Measurements from ENCODE around the gene DNAJC7.
"Not testable (repeated sequence)": the region's sequence is repeated elsewhere in the genome, so short reads cannot be mapped to it uniquely, and the experiment has no call there.

Gene DNAJC7

GRCh38 chr17:42010266-42010680 is 7.0 kb downstream of the DNAJC7 start:
- not testable (repeated sequence) for DNase-seq

- no peak for DNase-seq
Observed at GRCh38 chr17:42009170-42009569, 8.1 kb downstream of the DNAJC7 start.

GRCh38 chr17:42005166-42005565 is 12.1 kb downstream of the DNAJC7 start:
- DNase-seq, result no peak

- no peak for DNase-seq
Observed at GRCh38 chr17:42002792-42003301, 14.4 kb downstream of the DNAJC7 start.

- DNase-seq, result no peak
Observed at GRCh38 chr17:42002175-42002791, 15.0 kb downstream of the DNAJC7 start.

- no peak for DNase-seq
Observed at GRCh38 chr17:42001729-42002128, 15.5 kb downstream of the DNAJC7 start.

- DNase-seq, result no peak
Observed at GRCh38 chr17:42000413-42001133, 16.7 kb downstream of the DNAJC7 start.

- no peak for DNase-seq
Observed at GRCh38 chr17:41998497-41998896, 18.7 kb downstream of the DNAJC7 start.

- no peak for DNase-seq
Observed at GRCh38 chr17:41996855-41997164, 20.4 kb downstream of the DNAJC7 start.

- DNase-seq, result no peak
Observed at GRCh38 chr17:41992576-41992975, 24.7 kb downstream of the DNAJC7 start.

GRCh38 chr17:41989702-41990419 is 27.4 kb downstream of the DNAJC7 start:
- no peak for DNase-seq

- no peak for DNase-seq
Observed at GRCh38 chr17:41988418-41988817, 28.8 kb downstream of the DNAJC7 start.

GRCh38 chr17:41987642-41988041 is 29.6 kb downstream of the DNAJC7 start:
- DNase-seq, result no peak

GRCh38 chr17:41986634-41987033 is 30.6 kb downstream of the DNAJC7 start:
- no peak for DNase-seq

- no peak for DNase-seq
Observed at GRCh38 chr17:41985919-41986318, 31.3 kb downstream of the DNAJC7 start.

- DNase-seq, result no peak
Observed at GRCh38 chr17:41984454-41984853, 32.8 kb downstream of the DNAJC7 start.

- no peak for DNase-seq
Observed at GRCh38 chr17:41982026-41982760, 35.0 kb downstream of the DNAJC7 start.

- DNase-seq, result no peak
Observed at GRCh38 chr17:41977991-41978390, 39.2 kb downstream of the DNAJC7 start.

- no peak for DNase-seq
Observed at GRCh38 chr17:41976142-41976768, 41.0 kb downstream of the DNAJC7 start.

- no peak for DNase-seq
Observed at GRCh38 chr17:41975099-41976083, 41.8 kb downstream of the DNAJC7 start.

- DNase-seq, result no peak
Observed at GRCh38 chr17:41974658-41975057, 42.6 kb downstream of the DNAJC7 start.
